T-helper 17 cell (primary cell): Measurements from ENCODE around the gene LYSMD1. TPM values are rescaled to one million over a fixed set of nuclear protein-coding genes. Genes with fewer than 3 reads are reported as not detected.

Experiments
- ATAC-seq: fragments of 150-1000 bp; cut with Tn5 transposase; 2 replicates; pipeline ENCODE4 v1.10.0; 2021; ENCODE audit warnings: mild to moderate bottlenecking, moderate library complexity
- DNase-seq, 3 donors: peaks; one replicate each; pipeline versions ENCODE4 v3.0.0 to v3.0.0-alpha.2; 2020 to 2021
- H3K9me3 ChIP-seq: one replicate; pipeline ENCODE4 v1.7.0; 2013; ENCODE audit warnings: low read length, mild to moderate bottlenecking; ENCODE audit not compliant: control insufficient read depth, poor library complexity, severe bottlenecking
- H3K27ac Mint-ChIP-seq: one replicate; pipeline ENCODE4 v1.8.0; 2022; ENCODE audit warnings: mild to moderate bottlenecking, moderate library complexity, mixed read lengths
- H3K27me3 Mint-ChIP-seq: one replicate; pipeline ENCODE4 v1.8.0; 2022; ENCODE audit warnings: mixed read lengths
- H3K36me3 Mint-ChIP-seq: one replicate; pipeline ENCODE4 v1.8.0; 2022; ENCODE audit warnings: low read depth, mixed read lengths
- H3K4me1 Mint-ChIP-seq: one replicate; pipeline ENCODE4 v1.8.0; 2022; ENCODE audit warnings: mild to moderate bottlenecking, mixed read lengths
- H3K4me3 Mint-ChIP-seq: one replicate; pipeline ENCODE4 v1.8.0; 2022; ENCODE audit warnings: mild to moderate bottlenecking, moderate library complexity, mixed read lengths
- total RNA-seq, 4 donors: library from RNA in 2 of 4; stranded (reverse) in 2 of 4; gene quantifications; one replicate each; pipeline ENCODE4 v1.2.3 and lab custom pipeline; 2022 to 2026

Gene LYSMD1
- total RNA-seq, 2 donors from 2014 or later = 0.39 to 0.70 TPM

DNA sequence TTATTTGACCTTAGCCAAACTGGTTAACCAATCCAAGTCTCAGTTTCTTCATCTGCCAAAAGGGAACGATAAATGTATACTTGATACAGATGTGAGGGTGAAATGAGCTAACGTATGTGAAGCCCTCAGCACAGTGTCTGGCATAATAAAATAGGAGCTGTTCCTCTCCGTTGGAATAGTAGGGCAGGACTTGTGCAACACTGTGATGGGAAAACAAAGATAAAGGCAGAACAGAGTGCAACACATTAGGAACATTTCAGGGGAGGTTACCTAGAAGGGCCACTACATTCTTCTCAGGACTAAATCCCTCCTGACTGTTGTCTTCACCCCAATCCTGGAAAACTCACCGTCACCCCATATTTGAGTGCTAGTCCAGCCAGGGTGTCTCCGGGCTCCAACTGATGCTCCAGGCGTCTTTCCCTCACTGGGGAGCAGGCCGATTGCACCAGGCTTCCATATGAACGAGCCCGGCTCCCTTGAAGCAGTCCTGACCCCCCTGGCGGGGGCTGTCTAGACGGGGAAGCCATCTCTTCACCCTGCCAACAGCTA, 896 bp downstream of the LYSMD1 start:
- H3K27me3 Mint-ChIP-seq = no peaks in the 10 kb centered on the region

DNA sequence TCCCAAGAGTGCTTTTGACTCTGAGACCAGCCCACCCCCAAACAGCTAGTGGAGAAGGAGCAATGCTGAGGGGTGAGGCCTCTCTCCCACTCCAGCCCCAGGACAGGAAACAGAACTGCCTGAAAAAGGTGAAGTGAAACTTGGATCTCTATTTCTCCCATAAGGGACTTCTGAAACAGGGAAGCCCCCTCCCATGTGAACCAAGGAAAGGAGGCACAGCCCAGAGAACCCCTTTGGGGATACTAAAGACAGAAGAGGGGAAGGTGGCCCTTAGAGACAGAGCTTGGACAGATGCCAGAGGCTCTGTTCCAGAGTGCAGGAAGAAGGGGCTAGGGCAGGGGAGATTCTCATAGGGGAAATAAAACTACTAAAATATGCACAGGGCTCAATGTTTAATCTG, 6.3 kb downstream of the LYSMD1 start:
- Mint-ChIP-seq H3K4me1 (peaks cover 45% of the 10 kb centered on the region), H3K27me3 (no peaks in the 10 kb centered on the region), H3K4me3 (peak overlapping the region; percentile 68), H3K27ac (peak overlapping the region; percentile 99), H3K36me3 (peaks cover 11% of the 10 kb centered on the region)
- DNase-seq (no peak), ATAC-seq (no peak)
- no peaks in the 10 kb centered on the region for H3K9me3 ChIP-seq

More for the DNA sequence above, 896 bp downstream of the LYSMD1 start:
- peaks cover 32% of the 10 kb centered on the region for H3K4me1 Mint-ChIP-seq
- H3K36me3 Mint-ChIP-seq = peaks cover 9% of the 10 kb centered on the region
- no peak for DNase-seq
- ATAC-seq = no peak
- no peaks in the 10 kb centered on the region for H3K9me3 ChIP-seq
- peak overlapping the region; percentile 88 for H3K27ac Mint-ChIP-seq
- peak overlapping the region; percentile 98 for H3K4me3 Mint-ChIP-seq

DNA sequence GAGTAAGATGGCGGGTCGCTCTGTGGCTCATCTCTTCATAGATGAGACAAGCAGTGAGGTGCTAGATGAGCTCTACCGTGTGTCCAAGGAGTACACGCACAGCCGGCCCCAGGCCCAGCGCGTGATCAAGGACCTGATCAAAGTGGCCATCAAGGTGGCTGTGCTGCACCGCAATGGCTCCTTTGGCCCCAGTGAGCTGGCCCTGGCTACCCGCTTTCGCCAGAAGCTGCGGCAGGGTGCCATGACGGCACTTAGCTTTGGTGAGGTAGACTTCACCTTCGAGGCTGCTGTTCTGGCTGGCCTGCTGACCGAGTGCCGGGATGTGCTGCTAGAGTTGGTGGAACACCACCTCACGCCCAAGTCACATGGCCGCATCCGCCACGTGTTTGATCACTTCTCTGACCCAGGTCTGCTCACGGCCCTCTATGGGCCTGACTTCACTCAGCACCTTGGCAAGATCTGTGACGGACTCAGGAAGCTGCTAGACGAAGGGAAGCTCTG, 6.9 kb downstream of the LYSMD1 start:
- Mint-ChIP-seq H3K4me3 (peak overlapping the region; percentile 100), H3K27me3 (no peaks in the 10 kb centered on the region), H3K36me3 (peaks cover 11% of the 10 kb centered on the region), H3K4me1 (peaks cover 47% of the 10 kb centered on the region), H3K27ac (peak overlapping the region; percentile 99)
- no peak for ATAC-seq
- H3K9me3 ChIP-seq = no peaks in the 10 kb centered on the region
- DNase-seq = no peak

DNA sequence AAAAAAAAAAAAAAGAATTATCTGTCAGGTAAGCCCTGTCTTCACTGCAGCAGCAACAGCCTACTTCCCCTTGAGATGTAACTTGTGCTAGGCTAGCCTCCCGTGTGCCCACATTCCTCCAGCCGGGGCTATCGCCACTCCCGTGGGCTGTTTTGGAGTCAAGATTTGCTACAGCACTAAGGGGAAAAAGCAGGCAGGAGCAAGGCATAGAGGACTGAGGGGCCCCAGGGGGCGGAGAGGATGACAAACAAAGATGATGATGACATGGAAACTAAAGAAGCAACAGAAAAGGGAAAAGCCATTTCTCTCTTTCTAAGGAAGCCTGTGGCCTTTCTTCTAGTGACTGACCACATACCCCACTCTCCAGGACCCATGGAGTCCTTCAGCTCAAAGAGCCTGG, 7.4 kb downstream of the LYSMD1 start:
- H3K27ac Mint-ChIP-seq = peak overlapping the region; percentile 99
- DNase-seq (no peak), ATAC-seq (no peak)
- no peaks in the 10 kb centered on the region for H3K27me3 Mint-ChIP-seq
- H3K4me3 Mint-ChIP-seq = peak overlapping the region; percentile 100
- peaks cover 47% of the 10 kb centered on the region for H3K4me1 Mint-ChIP-seq
- H3K36me3 Mint-ChIP-seq = peaks cover 11% of the 10 kb centered on the region
- no peaks in the 10 kb centered on the region for H3K9me3 ChIP-seq

DNA sequence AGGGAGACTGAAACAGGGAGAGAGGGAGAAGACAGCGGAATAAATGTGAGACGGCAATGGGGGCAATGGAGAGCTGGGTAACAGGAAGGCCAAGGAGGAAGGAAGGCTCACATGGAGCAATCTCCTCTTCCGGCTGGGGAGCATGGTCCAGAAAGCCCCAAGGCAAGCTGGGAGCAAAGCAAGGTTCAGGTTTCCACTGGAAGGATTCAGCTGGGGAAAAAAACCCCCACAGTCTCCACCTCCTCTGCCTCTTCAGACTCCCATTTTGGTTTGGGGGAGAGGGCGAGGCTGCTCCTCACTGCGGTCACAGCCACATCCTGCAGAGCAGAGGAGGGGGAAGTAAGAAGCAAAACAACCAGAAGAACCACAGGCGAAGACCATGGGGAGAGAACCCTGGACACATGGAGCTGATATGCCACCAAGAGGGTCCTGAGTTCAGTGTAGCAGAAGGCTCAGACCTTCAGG, 8.6 kb downstream of the LYSMD1 start:
- DNase-seq (peak in 2 of 3 donors; percentile 33 to 42), ATAC-seq (peak; percentile 53)
- H3K36me3 Mint-ChIP-seq = peaks cover 7% of the 10 kb centered on the region
- H3K4me3 Mint-ChIP-seq = peak overlapping the region; percentile 100
- peaks cover 42% of the 10 kb centered on the region for H3K4me1 Mint-ChIP-seq
- H3K27ac Mint-ChIP-seq = peak overlapping the region; percentile 99
- no peaks in the 10 kb centered on the region for H3K9me3 ChIP-seq
- no peaks in the 10 kb centered on the region for H3K27me3 Mint-ChIP-seq

DNA sequence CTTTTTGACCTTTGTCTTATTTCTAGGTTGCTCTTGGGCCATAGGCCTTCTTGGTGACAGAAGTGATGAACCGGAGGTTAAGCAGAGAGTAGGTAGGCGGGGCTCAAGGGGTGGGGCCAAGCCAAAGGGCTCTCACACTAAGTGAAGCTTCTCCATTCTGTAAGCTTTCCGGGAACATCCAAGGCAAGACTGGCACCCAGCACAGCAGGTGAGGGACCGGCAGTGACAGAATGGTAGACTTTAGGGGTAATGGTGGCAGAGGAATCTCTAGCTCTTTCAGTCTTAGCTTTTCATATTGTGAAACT, 9.2 kb downstream of the LYSMD1 start, which contains the start of gene TNFAIP8L2:
TSS of gene TNFAIP8L2 (plus strand) at position 135 of the 305 bp plus-strand sequence. CDS start 2,049 bp downstream, outside the sequence.
- ATAC-seq (peak; percentile 88), DNase-seq (peak; percentile 41 to 62 (median 56))
- H3K9me3 ChIP-seq = no peaks in the 10 kb centered on the region
- Mint-ChIP-seq H3K27me3 (no peaks in the 10 kb centered on the region), H3K36me3 (peaks cover 7% of the 10 kb centered on the region), H3K4me1 (peaks cover 38% of the 10 kb centered on the region), H3K27ac (peak within 1 kb of the TSS; percentile 99), H3K4me3 (peak within 1 kb of the TSS; percentile 100)

DNA sequence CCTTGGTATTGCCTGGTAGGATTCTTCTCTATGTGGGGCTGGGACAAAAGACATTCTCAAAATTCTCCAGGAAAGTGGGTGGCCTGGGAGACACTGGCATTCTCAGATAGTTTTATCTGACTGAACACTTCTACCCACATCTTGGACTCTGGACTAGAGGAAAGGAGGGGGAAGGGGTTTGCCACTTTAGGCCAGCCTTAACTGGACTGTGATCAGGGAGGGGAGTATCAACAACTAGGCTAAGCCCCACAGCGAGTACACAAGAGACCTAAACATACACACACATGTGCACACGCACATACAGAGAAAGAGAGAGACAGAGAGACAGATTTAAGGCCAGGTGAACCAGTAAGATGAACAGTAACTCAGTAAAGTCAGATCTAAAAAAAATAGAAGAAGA, 18.0 kb downstream of the LYSMD1 start:
- Mint-ChIP-seq H3K27ac (peak overlapping the region; percentile 87), H3K27me3 (no peaks in the 10 kb centered on the region), H3K4me3 (peak overlapping the region; percentile 99), H3K36me3 (peaks cover 2% of the 10 kb centered on the region), H3K4me1 (peaks cover 24% of the 10 kb centered on the region)
- H3K9me3 ChIP-seq = no peaks in the 10 kb centered on the region
- DNase-seq (no peak), ATAC-seq (no peak)

DNA sequence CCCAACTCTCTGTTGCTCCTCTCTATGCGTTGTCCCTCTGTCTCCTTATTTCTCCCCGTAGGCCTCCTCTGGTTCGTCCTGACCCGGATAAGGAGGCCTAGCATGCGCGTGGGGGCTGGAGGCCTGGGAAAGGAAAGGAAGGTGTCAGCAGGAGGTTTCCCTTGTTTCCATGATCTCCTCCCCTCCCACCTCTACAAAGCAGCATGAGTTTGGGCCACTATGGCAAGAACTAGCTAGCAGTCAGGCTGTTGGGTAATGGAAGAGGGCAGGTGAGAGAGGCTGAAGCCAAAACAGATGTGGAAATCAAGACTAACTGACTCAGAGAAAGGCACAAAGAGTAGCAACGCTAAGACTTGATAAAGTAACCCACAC, 18.6 kb downstream of the LYSMD1 start:
- Mint-ChIP-seq H3K4me1 (peaks cover 24% of the 10 kb centered on the region), H3K27me3 (no peaks in the 10 kb centered on the region), H3K36me3 (peaks cover 2% of the 10 kb centered on the region), H3K27ac (peak overlapping the region; percentile 87), H3K4me3 (peak overlapping the region; percentile 99)
- DNase-seq = no peak
- H3K9me3 ChIP-seq = no peaks in the 10 kb centered on the region
- no peak for ATAC-seq

DNA sequence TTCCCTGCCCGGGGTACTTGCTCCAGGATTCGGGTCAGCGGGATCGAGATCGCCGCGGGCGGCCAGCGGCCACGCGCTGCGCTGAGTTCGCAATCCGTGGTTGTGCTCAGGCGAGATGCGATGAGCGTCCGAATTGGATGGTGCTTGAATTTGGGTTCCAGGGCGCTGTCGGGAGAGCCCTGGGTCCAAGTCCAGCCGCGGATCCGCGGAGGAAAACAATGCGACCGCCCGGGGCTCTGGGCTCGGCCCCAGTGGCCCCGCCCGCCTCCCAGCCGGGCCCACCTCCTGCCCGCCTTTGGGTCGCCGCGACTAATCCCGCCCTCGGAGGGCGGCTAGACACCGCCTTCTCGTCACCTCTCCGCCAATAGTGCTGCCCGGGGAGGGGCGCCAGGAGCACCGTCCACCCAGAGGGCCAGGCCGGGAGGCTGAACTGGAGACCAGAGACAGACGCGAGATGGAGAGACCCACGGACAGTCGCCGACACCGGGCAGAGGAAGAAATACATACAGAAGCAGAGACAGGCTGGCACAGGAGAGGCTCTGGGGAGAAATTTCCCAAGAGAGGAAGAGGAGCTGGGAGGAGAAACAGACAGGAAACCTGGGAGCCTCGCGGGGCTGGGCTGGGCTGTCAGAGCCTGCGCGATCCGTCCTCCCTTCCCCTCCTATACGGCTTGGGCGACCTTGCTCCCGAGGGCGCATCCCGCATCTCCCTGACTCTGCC, 19.1 kb downstream of the LYSMD1 start, which contains the start of gene SEMA6C:
TSS of gene SEMA6C (minus strand) at position 220 of the 720 bp plus-strand sequence. CDS start 4,010 bp downstream, outside the sequence.
- Mint-ChIP-seq H3K27me3 (no peaks in the 10 kb centered on the region), H3K27ac (peak within 1 kb of the TSS; percentile 87), H3K4me1 (peaks cover 24% of the 10 kb centered on the region), H3K4me3 (peak within 1 kb of the TSS; percentile 99), H3K36me3 (peaks cover 2% of the 10 kb centered on the region)
- DNase-seq (peak; percentile 75 to 84 (median 82)), ATAC-seq (peak; percentile 100)
- no peaks in the 10 kb centered on the region for H3K9me3 ChIP-seq

DNA sequence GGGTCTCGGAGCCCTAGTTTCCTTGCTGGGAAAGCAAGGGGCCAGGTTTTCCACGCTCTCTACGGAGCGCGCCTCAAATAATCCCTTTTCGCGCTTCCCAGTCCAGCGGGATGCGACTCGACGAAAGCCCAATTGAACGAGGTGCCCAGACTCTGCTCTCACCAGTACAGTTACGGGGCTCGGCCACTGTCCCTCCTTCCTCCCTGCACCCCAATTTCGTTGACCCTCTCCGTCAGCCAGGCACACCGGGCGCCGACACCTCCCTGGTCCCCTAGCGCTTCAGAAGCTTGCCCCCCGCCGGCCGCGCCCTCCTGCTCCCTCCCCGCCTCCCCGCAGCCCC, 19.7 kb downstream of the LYSMD1 start:
- DNase-seq = no peak
- Mint-ChIP-seq H3K27ac (peak overlapping the region; percentile 87), H3K36me3 (peaks cover 2% of the 10 kb centered on the region), H3K4me3 (peak overlapping the region; percentile 99), H3K4me1 (peaks cover 24% of the 10 kb centered on the region), H3K27me3 (no peaks in the 10 kb centered on the region)
- H3K9me3 ChIP-seq = no peaks in the 10 kb centered on the region
- peak; percentile 6 for ATAC-seq

DNA sequence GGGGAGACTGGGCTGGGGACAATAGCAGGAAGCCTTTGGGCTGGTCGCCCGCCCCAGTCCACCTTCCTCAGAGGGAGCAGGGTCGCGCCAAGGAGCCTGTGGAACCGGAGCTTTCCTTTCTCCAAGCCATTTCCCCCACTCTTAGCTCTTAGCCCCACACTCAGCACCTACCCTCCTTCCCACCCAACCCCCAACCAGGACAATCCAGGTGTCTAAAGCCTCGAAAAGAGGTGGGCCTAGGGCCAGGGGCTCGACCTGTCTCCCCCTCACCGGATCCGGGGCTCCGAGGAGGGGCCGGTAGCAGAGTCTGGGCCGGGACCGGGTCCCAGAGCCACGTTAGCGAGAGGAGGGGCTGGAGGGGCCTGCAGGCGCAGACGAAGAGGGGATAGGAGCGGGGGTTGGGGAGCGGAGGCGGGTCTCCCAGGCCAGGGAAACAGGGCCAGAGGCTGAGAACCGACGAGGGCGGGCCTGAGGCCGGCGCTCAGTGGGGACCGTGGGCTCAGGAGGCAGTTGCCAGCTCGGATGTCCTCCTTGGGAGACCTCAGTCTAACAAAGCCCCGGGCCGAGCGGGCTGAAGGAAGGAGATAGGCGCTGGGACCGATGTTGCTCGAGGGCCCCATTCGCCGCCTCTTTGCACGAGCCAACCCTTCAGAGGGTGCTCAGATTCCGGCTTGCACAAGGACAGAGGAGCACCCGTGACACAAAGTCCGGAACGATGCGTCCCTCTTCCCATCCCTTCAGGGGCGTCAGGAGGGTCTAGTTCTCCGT, 20.2 kb downstream of the LYSMD1 start:
- H3K27me3 Mint-ChIP-seq = no peaks in the 10 kb centered on the region
- no peak for DNase-seq
- H3K9me3 ChIP-seq = no peaks in the 10 kb centered on the region
- peaks cover 24% of the 10 kb centered on the region for H3K4me1 Mint-ChIP-seq
- peak overlapping the region; percentile 99 for H3K4me3 Mint-ChIP-seq
- peaks cover 2% of the 10 kb centered on the region for H3K36me3 Mint-ChIP-seq
- ATAC-seq = no peak
- H3K27ac Mint-ChIP-seq = peak overlapping the region; percentile 87

DNA sequence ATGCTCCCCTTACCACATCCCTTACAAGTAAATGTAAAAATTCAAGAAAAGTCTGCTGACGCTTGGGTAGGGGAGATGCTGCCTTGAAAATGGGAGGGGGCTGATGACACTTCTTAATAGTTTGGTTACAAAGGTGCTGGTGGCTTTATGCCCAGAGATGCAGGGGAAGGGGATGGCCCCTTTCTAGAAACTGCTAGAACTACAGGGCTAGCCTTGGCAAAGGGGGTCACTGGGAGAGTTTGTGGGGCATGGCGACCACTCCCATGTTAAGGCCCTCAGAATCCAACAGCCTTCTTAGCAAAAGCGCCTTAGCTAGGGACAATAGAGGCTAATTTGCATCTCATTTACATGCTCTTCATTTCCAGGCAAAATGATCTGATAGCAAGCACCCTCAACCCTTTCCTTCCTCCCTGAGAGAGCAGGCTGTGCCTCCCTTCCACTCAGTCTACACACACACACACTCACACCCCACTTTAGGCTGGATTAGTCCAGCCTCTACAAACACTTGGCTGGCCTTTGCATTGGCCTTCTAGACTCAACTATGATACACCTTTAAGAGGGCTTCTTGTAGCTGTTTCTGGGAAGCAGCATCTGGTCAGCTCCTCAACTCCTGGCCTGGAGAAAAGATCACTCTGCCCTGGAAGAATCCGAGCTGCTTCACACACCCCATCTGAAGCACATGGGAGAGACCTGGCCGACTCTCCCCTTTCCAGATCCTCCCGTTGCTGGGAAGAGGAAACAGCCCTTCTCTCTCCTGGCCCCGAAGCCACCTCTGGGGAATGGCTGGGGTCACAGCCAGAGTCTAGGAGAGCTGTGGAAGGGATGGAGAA, 21.0 kb downstream of the LYSMD1 start:
- H3K27ac Mint-ChIP-seq = no peak overlapping the region
- no peak for DNase-seq
- ATAC-seq = no peak
- no peaks in the 10 kb centered on the region for H3K9me3 ChIP-seq
- H3K27me3 Mint-ChIP-seq = no peaks in the 10 kb centered on the region
- H3K4me3 Mint-ChIP-seq = peak overlapping the region; percentile 99
- peaks cover 23% of the 10 kb centered on the region for H3K4me1 Mint-ChIP-seq
- peaks cover 2% of the 10 kb centered on the region for H3K36me3 Mint-ChIP-seq
